AG10803 (cell line): ENCODE measurements around the gene SASH1.

Experiments
- DNase-seq: peaks from one replicate; pipeline ENCODE4 v3.0.0; 2010; ENCODE audit warnings: low read depth
- H3K4me3 ChIP-seq: 2 replicates; pipeline ENCODE4 v1.5.1; 2011; ENCODE audit warnings: mild to moderate bottlenecking, low read length, control low read depth
- TF ChIP-seq, protein P1 (sequence below): conservative IDR thresholded peaks from 2 replicates; pipeline ENCODE4 v1.5.1; 2011; ENCODE audit warnings: mild to moderate bottlenecking, low read length, control low read depth, inconsistent platforms

Gene SASH1

GRCh38 chr6:148440877-148441453 is 98.3 kb downstream of the SASH1 start:
- TF ChIP-seq, protein P1, sequence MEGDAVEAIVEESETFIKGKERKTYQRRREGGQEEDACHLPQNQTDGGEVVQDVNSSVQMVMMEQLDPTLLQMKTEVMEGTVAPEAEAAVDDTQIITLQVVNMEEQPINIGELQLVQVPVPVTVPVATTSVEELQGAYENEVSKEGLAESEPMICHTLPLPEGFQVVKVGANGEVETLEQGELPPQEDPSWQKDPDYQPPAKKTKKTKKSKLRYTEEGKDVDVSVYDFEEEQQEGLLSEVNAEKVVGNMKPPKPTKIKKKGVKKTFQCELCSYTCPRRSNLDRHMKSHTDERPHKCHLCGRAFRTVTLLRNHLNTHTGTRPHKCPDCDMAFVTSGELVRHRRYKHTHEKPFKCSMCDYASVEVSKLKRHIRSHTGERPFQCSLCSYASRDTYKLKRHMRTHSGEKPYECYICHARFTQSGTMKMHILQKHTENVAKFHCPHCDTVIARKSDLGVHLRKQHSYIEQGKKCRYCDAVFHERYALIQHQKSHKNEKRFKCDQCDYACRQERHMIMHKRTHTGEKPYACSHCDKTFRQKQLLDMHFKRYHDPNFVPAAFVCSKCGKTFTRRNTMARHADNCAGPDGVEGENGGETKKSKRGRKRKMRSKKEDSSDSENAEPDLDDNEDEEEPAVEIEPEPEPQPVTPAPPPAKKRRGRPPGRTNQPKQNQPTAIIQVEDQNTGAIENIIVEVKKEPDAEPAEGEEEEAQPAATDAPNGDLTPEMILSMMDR, result no peak
- peak overlapping the region; percentile 68 for H3K4me3 ChIP-seq
- peak; percentile 99 for DNase-seq

DNA sequence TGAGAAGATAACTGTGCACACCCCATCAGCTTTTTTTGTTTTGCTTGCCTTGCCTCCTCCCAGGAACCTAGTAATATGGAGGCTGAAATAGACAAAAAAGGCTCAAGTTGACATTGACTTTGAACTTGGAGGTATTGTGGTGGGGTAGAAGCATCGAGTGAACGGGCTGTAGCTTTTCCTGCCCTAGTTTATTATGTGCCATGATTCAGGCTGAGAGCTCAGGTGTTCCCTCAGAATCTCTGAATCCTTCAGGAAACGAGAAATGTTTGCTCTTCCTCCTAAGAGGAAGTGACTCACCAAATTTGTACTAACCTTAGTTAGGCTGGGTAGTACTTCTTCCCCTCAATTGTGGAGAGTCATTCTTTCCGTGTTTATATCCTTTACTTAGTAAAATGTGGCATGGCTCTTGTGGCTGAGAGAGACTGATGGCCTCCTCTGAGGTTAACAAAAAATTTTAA is 98.8 kb downstream of the SASH1 start:
- H3K4me3 ChIP-seq, result peak overlapping the region; percentile 68
- TF ChIP-seq, protein P1, result no peak
- DNase-seq, result peak; percentile 77

- TF ChIP-seq, protein P1, result no peak
- H3K4me3 ChIP-seq, result no peak overlapping the region
- DNase-seq, result no peak
Observed at GRCh38 chr6:148443798-148444560, 101.3 kb downstream of the SASH1 start.

GRCh38 chr6:148445116-148445515 is 102.5 kb downstream of the SASH1 start:
- TF ChIP-seq, protein P1, result no peak
- DNase-seq, result no peak
- no peak overlapping the region for H3K4me3 ChIP-seq

- no peak overlapping the region for H3K4me3 ChIP-seq
- DNase-seq, result peak; percentile 43
- TF ChIP-seq, protein P1, result no peak
Observed at GRCh38 chr6:148445620-148446019, 103.0 kb downstream of the SASH1 start.

DNA sequence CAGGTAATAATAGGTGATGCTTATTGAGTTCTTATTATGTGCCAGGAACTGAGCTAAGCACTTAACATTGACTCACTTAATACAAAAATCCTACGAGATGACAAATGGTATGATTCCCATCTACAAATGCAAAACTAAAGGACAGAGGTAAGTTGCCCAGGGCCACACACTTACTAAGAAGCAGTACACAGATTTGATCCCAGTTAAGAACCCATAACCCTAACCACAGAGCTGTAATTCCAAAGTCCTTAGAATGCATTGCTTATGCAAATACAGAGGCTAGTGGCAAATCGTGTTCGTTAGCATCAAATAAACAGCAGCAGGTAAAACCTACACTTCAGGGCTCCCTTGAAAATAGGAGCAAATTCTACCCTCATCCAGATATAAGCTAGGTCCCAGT is 104.0 kb downstream of the SASH1 start:
- no peak for DNase-seq
- no peak overlapping the region for H3K4me3 ChIP-seq
- TF ChIP-seq, protein P1, result no peak
